Psoas muscle (tissue), 8 donors: ENCODE results near the gene LINC01488. TPM values are rescaled to one million over a fixed set of nuclear protein-coding genes. Genes with fewer than 3 reads are reported as not detected.
A peak's percentile ranks its signal among the peaks of the same experiment; 100 is the strongest.

ENCODE experiments used
- ATAC-seq, 4 donors: fragments of 200-7000 bp; cut with Tn5 transposase; one replicate each; pipeline ENCODE4 v1.9.1; 2020; ENCODE audit warnings: moderate library complexity in 3 of 4, mild to moderate bottlenecking in 2 of 4
- DNase-seq, 2 donors: peaks; one replicate each; pipeline ENCODE4 v3.0.0-alpha.2; 2020
- H3K27ac ChIP-seq: fragments of 200-600 bp; one replicate; pipeline ENCODE4 v1.8.0; 2022
- H3K27me3 ChIP-seq, 3 donors: fragments of 200-600 bp in 1 of 3; one replicate each; pipeline versions ENCODE4 v1.6.1 to v1.8.0; 2013 to 2022; ENCODE audit warnings: low read length in 2 of 3, mild to moderate bottlenecking in 2 of 3, moderate library complexity in 1 of 3; ENCODE audit not compliant: insufficient read depth in 3 of 3
- H3K36me3 ChIP-seq, 2 donors: fragments of 200-600 bp in 1 of 2; one replicate each; pipeline versions ENCODE4 v1.6.1 to v1.8.0; 2013 to 2022; ENCODE audit warnings: low read depth in 1 of 2, mild to moderate bottlenecking in 1 of 2, moderate library complexity in 1 of 2; ENCODE audit not compliant: insufficient read depth in 1 of 2
- H3K4me1 ChIP-seq: fragments of 200-600 bp; one replicate; pipeline ENCODE4 v1.8.0; 2022
- H3K4me3 ChIP-seq: fragments of 200-600 bp; one replicate; pipeline ENCODE4 v1.8.0; 2022; ENCODE audit warnings: mild to moderate bottlenecking
- H3K9me3 ChIP-seq: fragments of 200-600 bp; one replicate; pipeline ENCODE4 v1.8.0; 2022
- CTCF ChIP-seq: fragments of 200-600 bp; IDR thresholded peaks from one replicate; pipeline ENCODE4 v1.8.0; 2022; ENCODE audit warnings: antibody characterized with exemption
- WGBS, 3 donors: extraction: QIAGEN DNeasy Blood & Tissue Kit; methylation state at CpG; one replicate each; pipeline versions ENCODE4 v1.1.6 to v1.1.7; 2013; 5-methylcytosine and 5-hydroxymethylcytosine counted together
- intact Hi-C, 2 donors: fragments of 100-400 bp; cut with DNase I; formaldehyde crosslinking; loops; one replicate each; pipeline versions ENCODE4 v1.11.0 to v1.14.2; 2022
- polyA plus RNA-seq, 3 donors: library from polyadenylated mRNA; stranded (reverse); fragments of 200-250 nt; gene quantifications; one replicate each; pipeline ENCODE4 v1.2.3, GENCODE V29; 2013
- total RNA-seq, 4 donors: library from RNA; stranded (reverse); fragmentation: NEBNext Ultra II Directional in 2 of 4; extraction: Animal tissue kit (Norgen Biotek cat#: 25700) in 2 of 4; gene quantifications; one replicate each; pipeline versions ENCODE4 v1.2.1 to v1.2.4, GENCODE V29; 2021 to 2023
- donor health status: healthy with polysubstance abuse.
- donor health status: DM: no; HTN: no; CAD: no; lungs with moderate emphysema.
- donor health status: Bipolar disorder and iron deficiency.
- donor health status: healthy.
- donor health status: DM: yes; HTN: yes; CAD: no.
- donor health status: DM: no; HTN: no; CAD: no.
- donor health status: DM: no; HTN: no; CAD: no.
- donor health status: DM: yes; HTN: yes; CAD: no.

The LINC01488 gene
- total and polyA plus RNA-seq, 7 donors: 0.03 TPM; not detected in 6

- ATAC-seq (no peak), DNase-seq (no peak)
- H3K4me1 ChIP-seq: no peaks in the 10 kb centered on the region
- WGBS, 3 donors: 81 to 88% (median 85%) methylated on average over 12 of the region's 12 CpGs
- H3K4me3 ChIP-seq: no peak overlapping the region
- H3K9me3 ChIP-seq: no peaks in the 10 kb centered on the region
- H3K27ac ChIP-seq: no peak overlapping the region
- TF ChIP-seq CTCF: no peak
- H3K36me3 ChIP-seq: no peaks in the 10 kb centered on the region
- intact Hi-C loops: no loop called here
- H3K27me3 ChIP-seq: peaks cover 0 to 6% (median 4%) of the 10 kb centered on the region in 3 donors
These were observed 49.7 kb downstream of the LINC01488 start for GRCh38 chr11:69531071-69531716.

- intact Hi-C loops: no loop called here
- Histone ChIP-seq H3K9me3 (no peaks in the 10 kb centered on the region), H3K4me1 (no peaks in the 10 kb centered on the region), H3K27me3 (peaks cover 0 to 6% (median 4%) of the 10 kb centered on the region in 3 donors), H3K4me3 (no peak overlapping the region), H3K27ac (no peak overlapping the region), H3K36me3 (no peaks in the 10 kb centered on the region)
- WGBS, 3 donors: 75 to 80% (median 77%) methylated on average over 9 of the region's 9 CpGs
- no peak for DNase-seq
- no peak for TF ChIP-seq CTCF
- ATAC-seq: no peak
These were observed 50.2 kb downstream of the LINC01488 start for GRCh38 chr11:69531717-69532088.

GRCh38 chr11:69533296-69534165, 52.1 kb downstream of the LINC01488 start:
- no peak for TF ChIP-seq CTCF
- Histone ChIP-seq H3K27me3 (peaks cover 0 to 6% (median 4%) of the 10 kb centered on the region in 3 donors), H3K4me1 (no peaks in the 10 kb centered on the region), H3K36me3 (no peaks in the 10 kb centered on the region), H3K27ac (no peak overlapping the region), H3K4me3 (no peak overlapping the region), H3K9me3 (no peaks in the 10 kb centered on the region)
- 77 to 86% (median 79%) methylated on average over 23 of the region's 23 CpGs for WGBS, 3 donors
- intact Hi-C loops: no loop called here
- ATAC-seq (no peak), DNase-seq (peak in 1 of 2 donors; percentile 26)

GRCh38 chr11:69534166-69534530, 52.7 kb downstream of the LINC01488 start:
- no peaks in the 10 kb centered on the region for H3K36me3 ChIP-seq
- DNase-seq (peak in 1 of 2 donors; percentile 36), ATAC-seq (no peak)
- H3K4me3 ChIP-seq: no peak overlapping the region
- intact Hi-C loops: no loop called here
- H3K27me3 ChIP-seq: peaks cover 0 to 6% (median 4%) of the 10 kb centered on the region in 3 donors
- H3K27ac ChIP-seq: no peak overlapping the region
- TF ChIP-seq CTCF: no peak
- H3K9me3 ChIP-seq: no peaks in the 10 kb centered on the region
- H3K4me1 ChIP-seq: no peaks in the 10 kb centered on the region
- WGBS, 3 donors: 45 to 50% (median 47%) methylated on average over 14 of the region's 14 CpGs
